Tibial nerve (tissue), 4 donors: Measurements from ENCODE around the gene SLC27A2. TPM values are rescaled to one million over a fixed set of nuclear protein-coding genes. Genes with fewer than 3 reads are reported as not detected.

Experiments used
- DNase-seq, 2 donors: peaks; one replicate each; pipeline ENCODE4 v3.0.0-alpha.2; 2019; ENCODE audit warnings: low spot score in 2 of 2
- H3K27ac ChIP-seq, 4 donors: fragments of 200-600 bp; sonication (generic) in 3 of 4; one replicate each; pipeline ENCODE4 v1.5.1; 2017 to 2019; ENCODE audit warnings: mild to moderate bottlenecking in 1 of 4
- H3K27me3 ChIP-seq, 2 donors: fragments of 200-600 bp; sonication (generic) in 1 of 2; one replicate each; pipeline versions ENCODE4 v1.5.1 to v1.6.0; 2017 to 2019
- H3K36me3 ChIP-seq, 3 donors: fragments of 200-600 bp; sonication (generic); one replicate each; pipeline ENCODE4 v1.5.1; 2018 to 2019
- H3K4me1 ChIP-seq, 4 donors: fragments of 200-600 bp; sonication (generic) in 3 of 4; one replicate each; pipeline ENCODE4 v1.5.1; 2017 to 2019
- H3K4me3 ChIP-seq, 4 donors: fragments of 200-600 bp; sonication (generic) in 3 of 4; one replicate each; pipeline ENCODE4 v1.5.1; 2017 to 2019; ENCODE audit warnings: mild to moderate bottlenecking in 1 of 4, moderate library complexity in 1 of 4
- H3K9me3 ChIP-seq, 4 donors: fragments of 200-600 bp; sonication (generic) in 3 of 4; one replicate each; pipeline ENCODE4 v1.5.1; 2017 to 2019
- CTCF ChIP-seq, 5 experiments: fragments of 200-600 bp in 3 of 5; fragments of 450-650 bp in 2 of 5; sonication (generic) in 3 of 5; IDR thresholded peaks; one replicate each; pipeline ENCODE4 v1.5.1; 2016 to 2019; ENCODE audit warnings: antibody characterized with exemption in 5 of 5, mild to moderate bottlenecking in 3 of 5, moderate library complexity in 2 of 5
- EP300 ChIP-seq, 2 donors: sonication (generic); formaldehyde crosslinking; IDR thresholded peaks; one replicate each; pipeline ENCODE4 v1.6.1; 2017; ENCODE audit warnings: antibody characterized with exemption in 2 of 2, mild to moderate bottlenecking in 1 of 2
- POLR2A ChIP-seq, 2 donors: fragments of 450-650 bp; IDR thresholded peaks; one replicate each; pipeline ENCODE4 v1.6.1; 2017; ENCODE audit warnings: antibody characterized with exemption in 2 of 2, mild to moderate bottlenecking in 2 of 2, moderate library complexity in 2 of 2
- WGBS, 2 donors: methylation state at CpG; one replicate each; pipeline ENCODE4 v1.1.5; 2018; 5-methylcytosine and 5-hydroxymethylcytosine counted together
- total RNA-seq, 4 donors: library from RNA; depleted of rRNA; stranded (reverse); fragments of >200 nt; gene quantifications; one replicate each; pipeline ENCODE4 v1.1.0, GENCODE V29; 2016

The SLC27A2 gene
- total RNA-seq, 4 donors from 2014 or later, result 0.21 to 0.22 TPM; not detected in 2

- Histone ChIP-seq H3K9me3 (peaks cover 0 to 18% (median 0%) of the 10 kb centered on the region in 4 donors), H3K27me3 (no peaks in the 10 kb centered on the region), H3K4me1 (no peaks in the 10 kb centered on the region), H3K27ac (no peak overlapping the region), H3K4me3 (no peak overlapping the region), H3K36me3 (no peaks in the 10 kb centered on the region)
- no peak for DNase-seq
- TF ChIP-seq CTCF (IDR thresholded peaks at IDR 0.05) (no peak), POLR2A (IDR thresholded peaks at IDR 0.05) (no peak)
- WGBS, 2 donors, result 92 to 96% methylated on average over 4 of the region's 4 CpGs
Measured at GRCh38 chr15:50209809-50210208, 27.8 kb downstream of the SLC27A2 start.

GRCh38 chr15:50210462-50211157 is 28.6 kb downstream of the SLC27A2 start:
- 74 to 78% methylated on average over 7 to 8 of the region's 8 CpGs for WGBS, 2 donors
- no peaks in the 10 kb centered on the region for H3K4me1 ChIP-seq
- DNase-seq, result no peak

GRCh38 chr15:50218291-50218690 is 36.3 kb downstream of the SLC27A2 start:
- no peaks in the 10 kb centered on the region for H3K27me3 ChIP-seq

More at GRCh38 chr15:50210462-50211157, 28.6 kb downstream of the SLC27A2 start:
- Histone ChIP-seq H3K9me3 (peaks cover 0 to 18% (median 0%) of the 10 kb centered on the region in 4 donors), H3K4me3 (no peak overlapping the region), H3K27ac (no peak overlapping the region), H3K27me3 (no peaks in the 10 kb centered on the region), H3K36me3 (no peaks in the 10 kb centered on the region)
- TF ChIP-seq POLR2A (IDR thresholded peaks at IDR 0.05) (no peak), EP300 (IDR thresholded peaks at IDR 0.05) (no peak), CTCF (IDR thresholded peaks at IDR 0.05) (no peak)

GRCh38 chr15:50218691-50219090 is 36.7 kb downstream of the SLC27A2 start:
- DNase-seq, result no peak
- Histone ChIP-seq H3K4me1 (no peaks in the 10 kb centered on the region), H3K36me3 (no peaks in the 10 kb centered on the region), H3K9me3 (peaks cover 0 to 4% (median 0%) of the 10 kb centered on the region in 4 donors), H3K4me3 (no peak overlapping the region), H3K27ac (no peak overlapping the region), H3K27me3 (no peaks in the 10 kb centered on the region)
- TF ChIP-seq POLR2A (IDR thresholded peaks at IDR 0.05) (no peak), EP300 (IDR thresholded peaks at IDR 0.05) (no peak), CTCF (IDR thresholded peaks at IDR 0.05) (no peak)
- 74 to 80% methylated on average over 1 of the region's 1 CpG for WGBS, 2 donors

More at GRCh38 chr15:50218291-50218690, 36.3 kb downstream of the SLC27A2 start:
- TF ChIP-seq POLR2A (IDR thresholded peaks at IDR 0.05), result no peak
- TF ChIP-seq CTCF (IDR thresholded peaks at IDR 0.05), result no peak
- no peak for TF ChIP-seq EP300 (IDR thresholded peaks at IDR 0.05)
- Histone ChIP-seq H3K4me3 (no peak overlapping the region), H3K27ac (no peak overlapping the region), H3K4me1 (no peaks in the 10 kb centered on the region), H3K9me3 (peaks cover 0 to 4% (median 0%) of the 10 kb centered on the region in 4 donors), H3K36me3 (no peaks in the 10 kb centered on the region)
- DNase-seq, result no peak
- 54 to 59% methylated on average over 1 of the region's 1 CpG for WGBS, 2 donors

- Histone ChIP-seq H3K9me3 (peaks cover 0 to 4% (median 0%) of the 10 kb centered on the region in 4 donors), H3K27ac (no peak overlapping the region), H3K27me3 (no peaks in the 10 kb centered on the region), H3K36me3 (no peaks in the 10 kb centered on the region), H3K4me3 (no peak overlapping the region), H3K4me1 (no peaks in the 10 kb centered on the region)
- TF ChIP-seq POLR2A (IDR thresholded peaks at IDR 0.05), result no peak
- TF ChIP-seq CTCF (IDR thresholded peaks at IDR 0.05), result no peak
- no peak for TF ChIP-seq EP300 (IDR thresholded peaks at IDR 0.05)
- DNase-seq, result no peak
- 80 to 89% methylated on average over 2 of the region's 2 CpGs for WGBS, 2 donors
Measured at GRCh38 chr15:50219820-50220219, 37.8 kb downstream of the SLC27A2 start.
